Breast epithelium (tissue), 3 donors: ENCODE results near the gene CCDC6.

Experiments
- CTCF ChIP-seq, 3 donors: fragments of 450-650 bp; IDR thresholded peaks; one replicate each; pipeline ENCODE4 v1.5.1; 2016 to 2017; ENCODE audit warnings: antibody characterized with exemption in 3 of 3, mild to moderate bottlenecking in 3 of 3, moderate library complexity in 3 of 3
- POLR2AphosphoS5 ChIP-seq, 3 donors: sonication (generic); formaldehyde crosslinking; IDR thresholded peaks; one replicate each; pipeline ENCODE4 v1.6.1; 2017; ENCODE audit warnings: antibody characterized with exemption in 3 of 3

DNA sequence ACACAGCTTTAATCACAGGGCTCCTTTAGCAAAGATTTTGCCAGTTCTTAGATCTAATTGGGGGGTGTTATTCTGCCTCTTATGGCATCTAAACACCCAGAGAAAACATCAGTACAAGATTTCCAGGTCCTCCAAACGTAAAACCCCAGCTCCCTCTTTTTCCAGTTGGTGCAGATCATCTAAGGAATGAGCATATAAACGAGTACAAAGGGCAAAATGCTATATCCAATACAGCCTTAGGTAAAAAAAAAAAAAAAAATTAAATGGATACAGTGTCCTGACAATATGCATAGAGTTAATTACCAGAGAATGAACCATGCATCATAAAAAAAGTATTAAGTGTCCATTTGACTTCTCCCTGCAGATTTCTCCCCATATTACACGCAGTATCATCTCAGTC, 50.3 kb downstream of the CCDC6 start:
- TF ChIP-seq CTCF (IDR thresholded peaks at IDR 0.05) (no peak), POLR2AphosphoS5 (IDR thresholded peaks at IDR 0.05) (no peak)
